COLO668 (cell line): Measurements from ENCODE around the gene GIPR.

Experiments
- DNase-seq: peaks from one replicate; lab custom pipeline; 2025; ENCODE audit not compliant: unreplicated experiment; lab: John Stamatoyannopoulos, UW

GIPR gene

GRCh38 chr19:45730368-45731288 lies 62.6 kb downstream of the GIPR start, which contains the start of gene FBXO46:
Gene FBXO46 (minus strand): TSS chr19:45730896. CDS start chr19:45713495, 17,401 bp downstream.
- DNase-seq: peak; percentile 97
